ENCODE measurements around the gene TRAF7. TPM values are rescaled to one million over a fixed set of nuclear protein-coding genes. Genes with fewer than 3 reads are reported as not detected.

Gene TRAF7
- total and polyA plus RNA-seq, 2 donors (not counting 1 experiment from before 2014, with no cell fraction given): 46.1 to 50.9 TPM

GRCh38 chr16:2196981-2197511 is 41.5 kb downstream of the TRAF7 start:
- Histone ChIP-seq H3K27ac (ENCODE audit: low read length in 2 of 2) (no peak overlapping the region), H3K36me3 (replicated peaks in 1 of 2; ENCODE audit: control extremely low read depth in 1 of 2, control insufficient read depth in 1 of 2, extremely low read depth in 1 of 2, insufficient read depth in 2 of 2, low read length in 1 of 2) (no peaks in the 10 kb centered on the region), H2AFZ (ENCODE audit: insufficient read depth, low read depth, low read length, poor library complexity, severe bottlenecking) (no peak overlapping the region), H3K4me3 (ENCODE audit: control extremely low read depth in 1 of 5, extremely low read depth in 1 of 5, insufficient read depth in 1 of 5, low read depth in 2 of 5, low read length in 4 of 5) (no peak overlapping the region), H3K4me1 (ENCODE audit: control insufficient read depth in 2 of 2, insufficient read depth in 2 of 2, low read length in 2 of 2) (peaks cover 12 to 22% of the 10 kb centered on the region in 2 donors), H3K4me2 (replicated peaks; ENCODE audit: low read depth, low read length, poor library complexity, severe bottlenecking) (peak overlapping the region; percentile 69), H3K9me3 (ENCODE audit: control extremely low read depth in 1 of 3, control insufficient read depth in 2 of 3, insufficient read depth in 1 of 3, low read length in 2 of 3) (peaks cover 0 to 6% (median 0%) of the 10 kb centered on the region in 3 donors), H4K20me1 (ENCODE audit: control insufficient read depth, insufficient read depth, low read length, poor library complexity, severe bottlenecking) (no peaks in the 10 kb centered on the region), H3K9ac (ENCODE audit: low read length) (no peak overlapping the region), H3K27me3 (replicated peaks in 1 of 4; ENCODE audit: control extremely low read depth in 1 of 4, control insufficient read depth in 3 of 4, insufficient read depth in 4 of 4, low read length in 3 of 4) (peaks cover 0 to 50% (median 20%) of the 10 kb centered on the region in 4 experiments), H3K79me2 (ENCODE audit: control insufficient read depth, insufficient read depth, low read length) (no peaks in the 10 kb centered on the region)
- ChIA-PET CTCF (interaction anchor here (0.6 to 4.7 kb wide), 2 partner anchors 54 to 338 kb away, joined by 3 to 71 read pairs; partner anchors contain the start of gene ECI1), POLR2A (no interaction called here)
- H3K27ac Mint-ChIP-seq: no peak overlapping the region
- H3K9me3 Mint-ChIP-seq (ENCODE audit: insufficient read depth): no peaks in the 10 kb centered on the region
- DNase-seq: no peak
- peaks cover 33% of the 10 kb centered on the region for H3K27me3 Mint-ChIP-seq
- peak overlapping the region; percentile 67 for H3K4me3 Mint-ChIP-seq
- peaks cover 10% of the 10 kb centered on the region for H3K4me1 Mint-ChIP-seq
- 32% methylated on average over 26 of the region's 32 CpGs for WGBS (ENCODE audit: insufficient coverage)
- ATAC-seq (ENCODE audit: low read depth): no peak
- intact Hi-C loops (cut with micrococcal nuclease): loop anchor here (10.0 kb wide), 2 partner anchors 148 to 408 kb away; partner anchors contain the start of gene ABCA3
- TF ChIP-seq CTCF (IDR thresholded peaks at IDR 0.05) (no peak), EZH2 (IDR thresholded peaks at IDR 0.05; ENCODE audit: borderline replicate concordance, insufficient read depth, low read depth, low read length, poor library complexity, severe bottlenecking) (peak; percentile 75)

- no peak for TF ChIP-seq EZH2 (IDR thresholded peaks at IDR 0.05; ENCODE audit: borderline replicate concordance, insufficient read depth, low read depth, low read length, poor library complexity, severe bottlenecking)
- no peak for TF ChIP-seq CTCF (IDR thresholded peaks at IDR 0.05)
- POLR2A ChIA-PET: no interaction called here
- no peak overlapping the region for H2AFZ ChIP-seq (ENCODE audit: insufficient read depth, low read depth, low read length, poor library complexity, severe bottlenecking)
- peaks cover 12 to 22% of the 10 kb centered on the region in 2 donors for H3K4me1 ChIP-seq (ENCODE audit: control insufficient read depth in 2 of 2, insufficient read depth in 2 of 2, low read length in 2 of 2)
- intact Hi-C loops (cut with micrococcal nuclease): loop anchor here (10.0 kb wide), 2 partner anchors 147 to 407 kb away; partner anchors contain the start of gene ABCA3
- WGBS (ENCODE audit: insufficient coverage): 77% methylated on average over 5 of the region's 6 CpGs
- peaks cover 28% of the 10 kb centered on the region for H3K27me3 Mint-ChIP-seq
- H3K27me3 ChIP-seq (replicated peaks in 1 of 4; ENCODE audit: control extremely low read depth in 1 of 4, control insufficient read depth in 3 of 4, insufficient read depth in 4 of 4, low read length in 3 of 4): peaks cover 0 to 50% (median 20%) of the 10 kb centered on the region in 4 experiments
- no peak overlapping the region for H3K4me3 ChIP-seq (ENCODE audit: control extremely low read depth in 1 of 5, extremely low read depth in 1 of 5, insufficient read depth in 1 of 5, low read depth in 2 of 5, low read length in 4 of 5)
- no peak overlapping the region for H3K9ac ChIP-seq (ENCODE audit: low read length)
- no peaks in the 10 kb centered on the region for H3K9me3 Mint-ChIP-seq (ENCODE audit: insufficient read depth)
- H3K9me3 ChIP-seq (ENCODE audit: control extremely low read depth in 1 of 3, control insufficient read depth in 2 of 3, insufficient read depth in 1 of 3, low read length in 2 of 3): peaks cover 0 to 6% (median 0%) of the 10 kb centered on the region in 3 donors
- no peak for DNase-seq
- H3K4me3 Mint-ChIP-seq: peak overlapping the region; percentile 40
- H4K20me1 ChIP-seq (ENCODE audit: control insufficient read depth, insufficient read depth, low read length, poor library complexity, severe bottlenecking): no peaks in the 10 kb centered on the region
- H3K79me2 ChIP-seq (ENCODE audit: control insufficient read depth, insufficient read depth, low read length): no peaks in the 10 kb centered on the region
- ATAC-seq (ENCODE audit: low read depth): no peak
- H3K27ac ChIP-seq (ENCODE audit: low read length in 2 of 2): no peak overlapping the region
- no peak overlapping the region for H3K27ac Mint-ChIP-seq
- no peaks in the 10 kb centered on the region for H3K36me3 ChIP-seq (replicated peaks in 1 of 2; ENCODE audit: control extremely low read depth in 1 of 2, control insufficient read depth in 1 of 2, extremely low read depth in 1 of 2, insufficient read depth in 2 of 2, low read length in 1 of 2)
- CTCF ChIA-PET: interaction anchor here (0.6 to 4.7 kb wide), 2 partner anchors 54 to 339 kb away, joined by 3 to 71 read pairs; partner anchors contain the start of gene ECI1
- H3K4me2 ChIP-seq (replicated peaks; ENCODE audit: low read depth, low read length, poor library complexity, severe bottlenecking): no peak overlapping the region
- H3K4me1 Mint-ChIP-seq: peaks cover 10% of the 10 kb centered on the region
Measured at GRCh38 chr16:2197765-2198164, 42.2 kb downstream of the TRAF7 start.
